ENCODE measurements around the gene GLIS1. TPM values are rescaled to one million over a fixed set of nuclear protein-coding genes. Genes with fewer than 3 reads are reported as not detected.

Gene GLIS1
- total RNA-seq, 1 donor from 2014 or later, result 17.4 TPM

DNA sequence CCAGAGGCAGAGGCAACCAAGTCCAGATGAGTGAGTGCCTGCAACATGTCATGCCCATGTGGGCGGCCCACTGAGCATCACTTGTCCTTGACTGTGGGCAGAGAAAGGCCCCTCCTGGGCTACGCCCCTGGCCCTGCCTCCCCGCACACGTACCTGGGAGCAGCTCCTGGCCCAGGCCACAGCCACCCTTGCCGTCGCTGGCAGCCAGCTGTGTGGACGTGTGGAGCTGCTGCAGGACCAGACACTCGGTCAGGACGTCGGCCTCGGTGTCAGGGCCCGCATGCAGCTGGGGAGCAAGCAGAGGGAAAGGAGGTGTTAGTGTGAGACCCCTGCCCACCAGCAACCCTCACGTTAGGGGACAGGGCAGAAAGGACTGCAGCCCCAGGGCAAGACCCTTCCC lies 218.5 kb downstream of the GLIS1 start:
- TF ChIP-seq, protein P1, sequence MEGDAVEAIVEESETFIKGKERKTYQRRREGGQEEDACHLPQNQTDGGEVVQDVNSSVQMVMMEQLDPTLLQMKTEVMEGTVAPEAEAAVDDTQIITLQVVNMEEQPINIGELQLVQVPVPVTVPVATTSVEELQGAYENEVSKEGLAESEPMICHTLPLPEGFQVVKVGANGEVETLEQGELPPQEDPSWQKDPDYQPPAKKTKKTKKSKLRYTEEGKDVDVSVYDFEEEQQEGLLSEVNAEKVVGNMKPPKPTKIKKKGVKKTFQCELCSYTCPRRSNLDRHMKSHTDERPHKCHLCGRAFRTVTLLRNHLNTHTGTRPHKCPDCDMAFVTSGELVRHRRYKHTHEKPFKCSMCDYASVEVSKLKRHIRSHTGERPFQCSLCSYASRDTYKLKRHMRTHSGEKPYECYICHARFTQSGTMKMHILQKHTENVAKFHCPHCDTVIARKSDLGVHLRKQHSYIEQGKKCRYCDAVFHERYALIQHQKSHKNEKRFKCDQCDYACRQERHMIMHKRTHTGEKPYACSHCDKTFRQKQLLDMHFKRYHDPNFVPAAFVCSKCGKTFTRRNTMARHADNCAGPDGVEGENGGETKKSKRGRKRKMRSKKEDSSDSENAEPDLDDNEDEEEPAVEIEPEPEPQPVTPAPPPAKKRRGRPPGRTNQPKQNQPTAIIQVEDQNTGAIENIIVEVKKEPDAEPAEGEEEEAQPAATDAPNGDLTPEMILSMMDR (IDR thresholded peaks at IDR 0.05), result no peak
- Mint-ChIP-seq H3K4me1 (ENCODE audit: low read depth) (peaks cover 13% of the 10 kb centered on the region), H3K9me3 (ENCODE audit: low read depth) (no peaks in the 10 kb centered on the region), H3K27me3 (ENCODE audit: low read depth) (peaks cover 2% of the 10 kb centered on the region), H3K4me3 (ENCODE audit: unreplicated experiment) (no peak overlapping the region), H3K36me3 (ENCODE audit: low read depth) (peaks cover 45% of the 10 kb centered on the region), H3K27ac (ENCODE audit: unreplicated experiment) (no peak overlapping the region)
- DNase-seq (ENCODE audit: low spot score), result no peak

DNA sequence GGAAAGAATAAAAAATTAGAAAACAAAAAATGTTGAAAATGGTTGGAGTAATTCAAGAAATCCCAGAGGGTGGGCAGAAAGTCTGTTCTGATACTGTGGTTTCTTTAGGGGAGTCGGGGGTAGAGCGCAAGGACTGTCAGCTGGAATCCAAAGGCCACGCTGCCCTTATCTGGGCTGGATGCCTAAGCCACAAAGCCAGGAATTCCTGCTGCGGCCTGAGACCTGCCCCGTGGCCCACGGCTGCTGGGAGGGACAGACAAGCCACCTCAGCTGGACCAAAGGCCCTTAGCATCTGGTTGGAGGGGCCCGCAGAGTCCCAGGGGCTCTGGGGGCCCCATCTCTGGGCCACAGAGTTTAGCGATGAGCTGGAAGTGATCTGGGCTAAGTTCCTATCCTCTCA lies 219.5 kb downstream of the GLIS1 start:
- H3K27ac Mint-ChIP-seq (ENCODE audit: unreplicated experiment), result no peak overlapping the region
- no peak for DNase-seq (ENCODE audit: low spot score)
- no peak overlapping the region for H3K4me3 Mint-ChIP-seq (ENCODE audit: unreplicated experiment)
- no peaks in the 10 kb centered on the region for H3K9me3 Mint-ChIP-seq (ENCODE audit: low read depth)
- TF ChIP-seq, protein P1 (IDR thresholded peaks at IDR 0.05), result no peak
- peaks cover 48% of the 10 kb centered on the region for H3K36me3 Mint-ChIP-seq (ENCODE audit: low read depth)
- H3K27me3 Mint-ChIP-seq (ENCODE audit: low read depth), result peaks cover 2% of the 10 kb centered on the region
- H3K4me1 Mint-ChIP-seq (ENCODE audit: low read depth), result peaks cover 12% of the 10 kb centered on the region

DNA sequence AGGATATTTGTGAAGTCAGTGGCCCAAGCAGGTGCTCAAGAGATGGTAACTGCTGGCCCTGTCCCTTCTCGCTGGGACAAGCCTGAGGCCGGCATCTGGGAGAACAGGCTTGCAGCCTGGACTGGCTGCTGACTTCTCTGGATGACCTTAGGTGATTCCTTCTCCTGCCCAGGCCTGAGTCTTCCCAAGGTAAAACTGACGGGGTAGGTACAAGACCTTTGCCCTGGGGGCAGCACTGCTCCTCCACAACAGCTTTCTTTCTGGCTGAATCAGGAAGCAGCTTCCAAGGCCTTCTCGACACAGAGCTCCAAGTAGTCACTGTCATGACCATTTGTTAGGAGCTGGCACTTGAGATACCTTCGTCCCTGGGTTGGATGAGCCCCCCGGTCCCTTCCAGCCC lies 220.2 kb downstream of the GLIS1 start:
- TF ChIP-seq, protein P1 (IDR thresholded peaks at IDR 0.05), result no peak
- H3K27ac Mint-ChIP-seq (ENCODE audit: unreplicated experiment), result no peak overlapping the region

DNA sequence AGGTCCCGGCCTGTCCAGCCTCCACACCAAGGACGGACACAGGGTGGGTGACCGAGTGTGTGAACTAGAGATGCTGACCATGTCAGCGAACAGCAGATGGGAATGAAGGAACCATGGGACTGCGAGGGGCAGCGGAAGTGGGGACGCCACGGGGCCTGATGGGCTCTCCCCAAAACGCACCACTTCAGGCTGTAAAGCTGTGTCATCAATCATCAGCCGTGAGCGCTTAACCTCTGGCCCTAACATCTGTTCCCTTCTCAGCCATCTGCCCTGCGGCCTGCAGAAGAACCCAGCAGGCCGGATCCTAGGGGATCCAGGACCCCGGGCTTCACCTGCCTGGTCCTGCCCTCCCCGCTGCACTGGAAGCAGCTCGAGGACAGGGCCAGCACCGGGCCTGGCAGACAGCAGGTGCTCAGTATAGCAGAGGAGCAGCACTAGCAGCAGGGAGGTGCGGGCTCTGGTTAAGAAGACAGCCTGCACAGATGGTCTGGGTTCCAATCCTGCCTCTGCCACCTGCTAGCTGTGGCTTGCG lies 221.1 kb downstream of the GLIS1 start:
- TF ChIP-seq, protein P1 (IDR thresholded peaks at IDR 0.05), result no peak
- Mint-ChIP-seq H3K4me3 (ENCODE audit: unreplicated experiment) (no peak overlapping the region), H3K27me3 (ENCODE audit: low read depth) (peaks cover 2% of the 10 kb centered on the region), H3K9me3 (ENCODE audit: low read depth) (no peaks in the 10 kb centered on the region), H3K36me3 (ENCODE audit: low read depth) (peaks cover 43% of the 10 kb centered on the region), H3K27ac (ENCODE audit: unreplicated experiment) (no peak overlapping the region), H3K4me1 (ENCODE audit: low read depth) (peaks cover 20% of the 10 kb centered on the region)
- DNase-seq (ENCODE audit: low spot score), result no peak

More for the DNA sequence above, 220.2 kb downstream of the GLIS1 start:
- Mint-ChIP-seq H3K4me1 (ENCODE audit: low read depth) (peaks cover 12% of the 10 kb centered on the region), H3K4me3 (ENCODE audit: unreplicated experiment) (no peak overlapping the region), H3K9me3 (ENCODE audit: low read depth) (no peaks in the 10 kb centered on the region), H3K27me3 (ENCODE audit: low read depth) (peaks cover 2% of the 10 kb centered on the region), H3K36me3 (ENCODE audit: low read depth) (peaks cover 44% of the 10 kb centered on the region)
- no peak for DNase-seq (ENCODE audit: low spot score)

DNA sequence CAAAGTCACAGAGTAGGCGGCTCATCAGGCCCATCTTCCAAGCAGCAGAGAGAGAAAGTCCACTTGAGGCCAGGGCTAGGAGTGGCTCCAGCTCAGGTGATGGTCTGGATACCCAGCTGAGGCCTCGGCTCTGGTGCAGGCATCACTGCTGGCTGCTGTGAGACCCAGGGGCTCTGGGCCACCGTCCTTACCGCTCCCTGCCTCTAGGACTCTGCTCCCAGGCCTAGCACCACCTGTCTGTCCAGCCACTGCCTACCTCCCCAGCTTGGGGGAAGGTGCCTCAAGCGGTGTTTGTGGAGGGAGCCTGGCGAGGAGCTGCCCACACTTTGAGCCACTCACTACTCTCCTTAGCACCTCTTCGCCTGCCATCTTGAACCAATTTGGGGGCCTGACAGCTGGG lies 221.9 kb downstream of the GLIS1 start:
- no peak overlapping the region for H3K4me3 Mint-ChIP-seq (ENCODE audit: unreplicated experiment)
- H3K4me1 Mint-ChIP-seq (ENCODE audit: low read depth), result peaks cover 28% of the 10 kb centered on the region
- peaks cover 43% of the 10 kb centered on the region for H3K36me3 Mint-ChIP-seq (ENCODE audit: low read depth)
- no peak overlapping the region for H3K27ac Mint-ChIP-seq (ENCODE audit: unreplicated experiment)
- peaks cover 2% of the 10 kb centered on the region for H3K27me3 Mint-ChIP-seq (ENCODE audit: low read depth)
- TF ChIP-seq, protein P1 (IDR thresholded peaks at IDR 0.05), result no peak
- no peak for DNase-seq (ENCODE audit: low spot score)
- no peaks in the 10 kb centered on the region for H3K9me3 Mint-ChIP-seq (ENCODE audit: low read depth)
